Measurements from ENCODE around the gene GSTM4. TPM values are rescaled to one million over a fixed set of nuclear protein-coding genes. Genes with fewer than 3 reads are reported as not detected.
"Not testable (repeated sequence)": the region's sequence is repeated elsewhere in the genome, so short reads cannot be mapped to it uniquely, and the experiment has no call there.

The GSTM4 gene
- total RNA-seq, 4 donors from 2014 or later: 33.1 to 43.1 (median 39.1) TPM

- 89% methylated on average over 22 of the region's 22 CpGs for WGBS
- TF ChIP-seq POLR2AphosphoS5 (IDR thresholded peaks at IDR 0.05): no peak
- no peak for TF ChIP-seq EP300 (IDR thresholded peaks at IDR 0.05)
- no peak for TF ChIP-seq POLR2A (IDR thresholded peaks at IDR 0.05; ENCODE audit: low read depth)
- TF ChIP-seq CTCF (IDR thresholded peaks at IDR 0.05): no peak
- DNase-seq (ENCODE audit: extremely low spot score): peak; percentile 81
- Histone ChIP-seq H3K9me3 (no peaks in the 10 kb centered on the region), H3K4me1 (peaks cover 4 to 20% (median 16%) of the 10 kb centered on the region in 4 donors), H3K36me3 (peaks cover 0 to 38% (median 13%) of the 10 kb centered on the region in 4 donors), H3K27ac (replicated peaks in 1 of 4) (no peak overlapping the region), H3K4me3 (no peak overlapping the region), H3K27me3 (no peaks in the 10 kb centered on the region)
- intact Hi-C loops (cut with DNase I): no loop called here
These were observed 13.5 kb downstream of the GSTM4 start for GRCh38 chr1:109669246-109669948.

DNA sequence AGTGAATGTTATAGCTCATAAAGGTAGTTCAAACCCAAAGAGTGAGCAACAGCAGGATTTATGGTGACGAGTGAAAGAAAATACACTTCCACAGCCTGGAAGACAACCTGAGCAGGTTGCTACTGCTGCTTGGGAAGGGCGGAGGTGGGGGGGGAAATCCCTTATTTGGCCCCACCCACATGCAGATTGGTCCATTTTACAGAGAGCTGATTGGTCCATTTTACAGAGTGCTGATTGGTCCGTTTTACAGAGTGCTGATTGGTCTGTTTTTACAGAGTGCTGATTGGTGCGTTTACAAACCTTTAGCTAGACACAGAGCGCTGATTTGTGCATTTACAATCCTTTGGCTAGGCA is 14.0 kb downstream of the GSTM4 start:
- 97% methylated on average over 3 of the region's 5 CpGs for WGBS
- peaks cover 4 to 20% (median 16%) of the 10 kb centered on the region in 4 donors for H3K4me1 ChIP-seq
- intact Hi-C loops (cut with DNase I): not testable (repeated sequence)

DNA sequence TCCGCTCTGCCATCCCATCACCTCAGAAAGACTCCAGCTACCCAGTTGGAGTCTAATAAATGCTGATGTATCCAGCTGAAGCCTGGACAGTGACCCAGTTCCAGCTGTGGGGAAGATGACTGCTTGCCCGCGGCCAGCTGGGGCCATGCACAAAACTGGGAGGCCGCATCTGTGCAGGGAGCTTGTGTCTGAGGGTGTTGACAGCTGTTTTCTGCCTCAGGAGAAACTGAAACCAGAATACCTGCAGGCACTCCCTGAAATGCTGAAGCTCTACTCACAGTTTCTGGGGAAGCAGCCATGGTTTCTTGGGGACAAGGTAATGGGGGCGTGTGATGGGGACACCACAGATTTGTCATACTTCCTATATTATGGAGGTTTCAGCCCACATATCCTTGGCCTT is 15.2 kb downstream of the GSTM4 start:
- 91% methylated on average over 3 of the region's 5 CpGs for WGBS
- Histone ChIP-seq H3K4me3 (no peak overlapping the region), H3K4me1 (peaks cover 4 to 20% (median 16%) of the 10 kb centered on the region in 4 donors), H3K27me3 (no peaks in the 10 kb centered on the region), H3K36me3 (peaks cover 0 to 31% (median 11%) of the 10 kb centered on the region in 4 donors), H3K9me3 (no peaks in the 10 kb centered on the region), H3K27ac (replicated peaks in 1 of 4) (no peak overlapping the region)
- DNase-seq (ENCODE audit: extremely low spot score): no peak
- no peak for TF ChIP-seq POLR2AphosphoS5 (IDR thresholded peaks at IDR 0.05)
- TF ChIP-seq POLR2A (IDR thresholded peaks at IDR 0.05; ENCODE audit: low read depth): no peak
- intact Hi-C loops (cut with DNase I): no loop called here

More for the DNA sequence above, 14.0 kb downstream of the GSTM4 start:
- not testable (repeated sequence) for H3K4me3 ChIP-seq; H3K27ac ChIP-seq (replicated peaks in 1 of 4); H3K27me3 ChIP-seq; H3K9me3 ChIP-seq; DNase-seq (ENCODE audit: extremely low spot score)
- H3K36me3 ChIP-seq: peaks cover 0 to 36% (median 13%) of the 10 kb centered on the region in 4 donors

DNA sequence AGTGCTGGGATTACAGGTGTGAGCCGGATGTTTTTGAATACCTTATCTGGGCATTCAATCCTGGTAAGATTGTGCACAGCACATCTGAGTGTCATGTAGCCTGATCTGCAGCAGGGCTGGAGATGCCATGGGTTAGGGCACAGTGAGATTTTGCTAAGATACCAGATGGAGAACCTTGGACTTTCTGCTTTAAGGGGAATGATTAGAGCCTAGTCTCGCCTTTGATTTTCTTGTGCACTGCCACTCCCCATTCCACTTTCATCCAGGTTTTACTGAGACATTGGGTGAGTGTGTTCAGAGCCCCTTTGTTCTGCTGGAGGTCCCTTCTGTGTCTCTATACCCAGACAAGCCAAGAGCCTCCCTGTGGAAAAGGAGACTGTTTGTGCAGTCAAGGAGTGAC is 18.0 kb downstream of the GSTM4 start:
- intact Hi-C loops (cut with DNase I); H3K4me1 ChIP-seq; H3K9me3 ChIP-seq; H3K4me3 ChIP-seq; H3K27me3 ChIP-seq; H3K27ac ChIP-seq (replicated peaks in 1 of 4): not testable (repeated sequence)
- peaks cover 0 to 35% (median 11%) of the 10 kb centered on the region in 4 donors for H3K36me3 ChIP-seq
- 100% methylated on average over 2 of the region's 2 CpGs for WGBS
- DNase-seq (ENCODE audit: extremely low spot score): peak; percentile 4

DNA sequence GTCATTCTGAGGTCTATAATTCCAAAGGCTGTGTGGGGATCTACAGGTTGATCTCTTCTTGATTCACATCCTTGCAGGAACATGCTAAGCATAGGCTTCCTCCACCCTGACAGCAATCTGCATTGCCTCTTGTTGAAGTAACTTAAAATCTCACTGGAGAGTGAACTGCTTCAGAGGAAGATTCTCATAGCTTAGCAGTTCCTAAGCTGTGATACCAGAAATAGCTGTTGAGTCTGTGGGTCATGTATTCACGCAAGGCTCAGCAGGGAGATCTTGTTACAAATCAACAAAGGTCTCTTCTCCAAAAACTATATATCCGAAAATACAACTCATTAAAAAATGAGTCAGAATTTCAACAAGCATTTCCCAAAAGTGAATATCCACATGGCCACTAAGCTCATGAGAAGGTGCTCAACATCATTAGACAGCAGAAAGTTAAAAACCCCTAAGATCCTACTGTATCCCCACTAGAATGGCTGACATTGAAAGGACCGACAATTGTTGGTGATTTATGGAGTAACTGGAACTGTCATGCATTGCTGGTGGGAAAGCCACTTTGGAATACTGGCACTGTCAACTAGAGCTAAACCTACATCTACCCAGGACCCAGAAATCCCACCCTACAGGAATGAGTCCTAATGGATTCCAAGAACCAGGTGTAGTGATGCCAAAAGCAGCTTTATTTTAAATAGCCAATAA is 20.9 kb downstream of the GSTM4 start:
- H3K4me3 ChIP-seq; H3K27ac ChIP-seq (replicated peaks in 1 of 4); intact Hi-C loops (cut with DNase I); H3K9me3 ChIP-seq; H3K4me1 ChIP-seq; H3K27me3 ChIP-seq: not testable (repeated sequence)
- 86% methylated on average over 3 of the region's 3 CpGs for WGBS
- H3K36me3 ChIP-seq: peaks cover 0 to 27% (median 9%) of the 10 kb centered on the region in 4 donors
- DNase-seq (ENCODE audit: extremely low spot score): peak; percentile 29

DNA sequence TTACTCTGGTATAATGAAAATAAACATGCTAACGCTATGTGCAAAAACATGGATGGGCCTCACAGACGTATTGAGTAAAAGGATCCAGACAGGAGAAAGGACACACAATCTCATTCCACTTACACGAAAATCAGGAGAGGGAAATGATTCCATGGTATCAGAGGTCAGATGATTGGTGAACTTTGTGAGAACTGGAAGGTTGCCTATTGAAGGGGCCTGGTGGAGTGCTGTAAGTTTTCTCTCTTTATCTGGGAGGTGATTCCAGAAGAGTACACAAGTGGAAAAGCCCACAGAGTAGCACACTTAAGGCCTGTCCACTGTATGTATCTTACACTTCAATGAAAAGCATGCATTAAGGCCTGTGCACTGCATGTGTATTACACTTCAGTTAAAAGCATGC is 21.6 kb downstream of the GSTM4 start:
- Histone ChIP-seq H3K4me3 (no peak overlapping the region), H3K9me3 (no peaks in the 10 kb centered on the region), H3K27ac (replicated peaks in 1 of 4) (no peak overlapping the region), H3K36me3 (peaks cover 0 to 25% (median 9%) of the 10 kb centered on the region in 4 donors), H3K27me3 (no peaks in the 10 kb centered on the region), H3K4me1 (no peaks in the 10 kb centered on the region)
- 71% methylated on average over 3 of the region's 3 CpGs for WGBS
- no peak for TF ChIP-seq POLR2AphosphoS5 (IDR thresholded peaks at IDR 0.05)
- no peak for TF ChIP-seq EP300 (IDR thresholded peaks at IDR 0.05)
- TF ChIP-seq POLR2A (IDR thresholded peaks at IDR 0.05; ENCODE audit: low read depth): no peak
- TF ChIP-seq CTCF (IDR thresholded peaks at IDR 0.05): no peak
- DNase-seq (ENCODE audit: extremely low spot score): peak; percentile 21
- intact Hi-C loops (cut with DNase I): no loop called here

DNA sequence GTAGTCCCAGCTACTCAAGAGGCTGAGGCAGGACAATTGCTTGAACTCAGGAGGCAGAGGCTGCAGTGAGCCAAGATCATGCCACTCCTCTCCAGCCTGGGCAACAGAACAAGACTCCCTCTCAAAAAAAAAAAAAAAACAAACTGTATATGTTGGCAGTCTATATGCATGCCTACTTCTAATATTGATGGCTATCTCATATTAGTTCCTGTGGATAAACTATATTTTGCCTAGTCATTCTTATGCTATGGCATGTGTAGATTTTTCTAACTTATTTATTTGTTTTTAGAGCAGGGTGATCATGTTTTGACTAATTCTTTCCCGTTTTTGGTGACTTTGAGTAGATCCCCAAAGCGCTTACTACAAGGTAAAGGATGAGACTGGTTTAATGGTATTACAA is 22.7 kb downstream of the GSTM4 start:
- 89% methylated on average over 2 of the region's 2 CpGs for WGBS
- H3K4me1 ChIP-seq; DNase-seq (ENCODE audit: extremely low spot score); intact Hi-C loops (cut with DNase I); H3K9me3 ChIP-seq; H3K4me3 ChIP-seq; H3K27me3 ChIP-seq; H3K27ac ChIP-seq (replicated peaks in 1 of 4): not testable (repeated sequence)
- H3K36me3 ChIP-seq: peaks cover 0 to 13% (median 3%) of the 10 kb centered on the region in 4 donors

- intact Hi-C loops (cut with DNase I): loop anchor here (5.0 kb wide), 1 partner anchor 42 kb away; no protein-coding TSS in a partner anchor
- not testable (repeated sequence) for DNase-seq (ENCODE audit: extremely low spot score); H3K36me3 ChIP-seq; H3K9me3 ChIP-seq; H3K4me3 ChIP-seq; H3K27me3 ChIP-seq; H3K27ac ChIP-seq (replicated peaks in 1 of 4); H3K4me1 ChIP-seq
- WGBS: no CpG with 5 or more reads among the region's 6 CpGs
These were observed 28.9 kb downstream of the GSTM4 start for GRCh38 chr1:109684777-109685176.

DNA sequence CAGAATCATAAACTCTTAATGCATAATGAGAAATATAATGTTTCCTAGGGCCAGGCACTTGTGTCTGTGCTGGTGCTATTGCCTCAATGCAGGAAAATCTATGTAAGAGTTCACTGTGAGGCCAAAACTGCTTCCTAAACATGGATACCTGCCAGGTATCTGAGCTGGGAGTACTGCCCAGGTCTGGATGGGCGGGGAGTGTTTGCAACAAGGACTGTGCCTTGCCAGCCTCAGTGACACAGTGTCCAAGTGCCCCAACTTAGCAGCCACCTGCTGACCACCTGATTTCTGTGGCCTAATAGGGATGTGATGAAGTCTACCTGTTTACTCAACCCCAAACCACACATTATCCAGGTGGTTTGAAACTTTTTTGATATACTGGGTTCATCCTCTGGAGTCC is 29.5 kb downstream of the GSTM4 start:
- H3K4me3 ChIP-seq; H3K27me3 ChIP-seq; H3K27ac ChIP-seq (replicated peaks in 1 of 4); H3K4me1 ChIP-seq; H3K9me3 ChIP-seq; H3K36me3 ChIP-seq; DNase-seq (ENCODE audit: extremely low spot score): not testable (repeated sequence)
- no CpG with 5 or more reads among the region's 1 CpG for WGBS
- intact Hi-C loops (cut with DNase I): loop anchor here (5.0 kb wide), 1 partner anchor 43 kb away; no protein-coding TSS in a partner anchor

DNA sequence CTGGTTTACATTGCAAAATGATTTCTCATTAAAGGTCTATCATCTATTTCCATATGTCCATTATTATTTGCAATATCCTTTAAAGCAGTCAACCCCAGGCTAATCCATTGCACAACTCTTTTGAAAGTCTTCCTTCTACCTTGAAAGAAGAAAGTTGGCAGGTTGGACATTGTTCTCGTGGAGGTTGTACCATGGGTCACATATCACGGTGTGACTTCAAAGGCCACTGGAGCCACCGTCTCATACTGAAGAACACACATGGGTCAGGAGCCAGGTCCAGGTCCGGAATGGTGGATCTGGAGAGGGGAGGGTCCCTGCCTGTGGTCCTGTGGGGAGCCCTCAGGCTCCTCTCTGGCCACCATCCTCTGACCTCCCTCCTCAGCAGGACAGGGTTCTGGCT is 30.0 kb downstream of the GSTM4 start:
- not testable (repeated sequence) for H3K4me1 ChIP-seq; H3K9me3 ChIP-seq; H3K27me3 ChIP-seq; H3K4me3 ChIP-seq; H3K27ac ChIP-seq (replicated peaks in 1 of 4); DNase-seq (ENCODE audit: extremely low spot score); H3K36me3 ChIP-seq
- WGBS: no CpG with 5 or more reads among the region's 4 CpGs
- intact Hi-C loops (cut with DNase I): loop anchor here (5.0 kb wide), 1 partner anchor 44 kb away; no protein-coding TSS in a partner anchor
